HEK293T (cell line): ENCODE data around the gene TUBG2.

Source experiments
- CTCF ChIA-PET: fragments of 350-600 bp; formaldehyde crosslinking; extraction: SDS; loops from one replicate; lab custom pipeline; 2021; ENCODE audit warnings: antibody characterized with exemption, inconsistent platforms; lab: Yijun Ruan, JAX
- POLR2A ChIA-PET: fragments of 350-600 bp; formaldehyde crosslinking; extraction: SDS; loops from one replicate; lab custom pipeline; 2020; ENCODE audit warnings: antibody characterized with exemption, inconsistent platforms; lab: Yijun Ruan, JAX
- DNase-seq: peaks from one replicate; pipeline ENCODE4 v3.0.0; 2012; ENCODE audit warnings: mixed read lengths; ENCODE audit errors: extremely low spot score
- ARNT ChIP-seq: fragments of 450-650 bp; IDR thresholded peaks from 2 replicates; pipeline ENCODE4 v1.6.1; 2017; ENCODE audit warnings: mild to moderate bottlenecking
- BHLHE40 ChIP-seq: fragments of 450-650 bp; IDR thresholded peaks from 2 replicates; pipeline ENCODE4 v1.6.1; 2016; ENCODE audit warnings: mild to moderate bottlenecking, moderate library complexity, borderline replicate concordance
- CTBP1 ChIP-seq: fragments of 450-650 bp; IDR thresholded peaks from 2 replicates; pipeline ENCODE4 v1.6.1; 2016; ENCODE audit warnings: borderline replicate concordance
- ELF4 ChIP-seq: fragments of 450-650 bp; IDR thresholded peaks from 2 replicates; pipeline ENCODE4 v1.6.1; 2017; ENCODE audit warnings: antibody characterized with exemption
- FOXA1 ChIP-seq: fragments of 450-650 bp; IDR thresholded peaks from 2 replicates; pipeline ENCODE4 v1.6.1; 2016; ENCODE audit warnings: mild to moderate bottlenecking
- FOXK2 ChIP-seq: fragments of 450-650 bp; IDR thresholded peaks from 2 replicates; pipeline ENCODE4 v1.6.1; 2016; ENCODE audit warnings: mild to moderate bottlenecking
- FOXM1 ChIP-seq: fragments of 450-650 bp; IDR thresholded peaks from 2 replicates; pipeline ENCODE4 v1.6.1; 2017; ENCODE audit warnings: mild to moderate bottlenecking, borderline replicate concordance
- HDGF ChIP-seq: fragments of 450-650 bp; IDR thresholded peaks from 2 replicates; pipeline ENCODE4 v1.6.1; 2017; ENCODE audit warnings: antibody characterized with exemption, borderline replicate concordance
- L3MBTL2 ChIP-seq: fragments of 450-650 bp; conservative IDR thresholded peaks from 2 replicates; pipeline ENCODE4 v1.6.1; 2016; ENCODE audit warnings: mild to moderate bottlenecking
- LEF1 ChIP-seq: fragments of 450-650 bp; IDR thresholded peaks from 2 replicates; pipeline ENCODE4 v1.6.1; 2017; ENCODE audit warnings: mild to moderate bottlenecking, borderline replicate concordance
- NFRKB ChIP-seq: fragments of 450-650 bp; IDR thresholded peaks from 2 replicates; pipeline ENCODE4 v1.6.1; 2016; ENCODE audit warnings: mild to moderate bottlenecking, moderate library complexity
- SP1 ChIP-seq: fragments of 450-650 bp; IDR thresholded peaks from 2 replicates; pipeline ENCODE4 v1.6.1; 2017
- SUZ12 ChIP-seq: fragments of 450-650 bp; IDR thresholded peaks from 2 replicates; pipeline ENCODE4 v1.6.1; 2016; ENCODE audit warnings: mild to moderate bottlenecking
- TARDBP ChIP-seq: fragments of 450-650 bp; IDR thresholded peaks from 2 replicates; pipeline ENCODE4 v1.6.1; 2016
- ZNF384 ChIP-seq: fragments of 450-650 bp; IDR thresholded peaks from 2 replicates; pipeline ENCODE4 v1.6.1; 2016
- TF ChIP-seq, protein P1 (sequence below): fragments of 450-650 bp; IDR thresholded peaks from 2 replicates; pipeline ENCODE4 v1.6.1; 2016

TUBG2 gene

DNA sequence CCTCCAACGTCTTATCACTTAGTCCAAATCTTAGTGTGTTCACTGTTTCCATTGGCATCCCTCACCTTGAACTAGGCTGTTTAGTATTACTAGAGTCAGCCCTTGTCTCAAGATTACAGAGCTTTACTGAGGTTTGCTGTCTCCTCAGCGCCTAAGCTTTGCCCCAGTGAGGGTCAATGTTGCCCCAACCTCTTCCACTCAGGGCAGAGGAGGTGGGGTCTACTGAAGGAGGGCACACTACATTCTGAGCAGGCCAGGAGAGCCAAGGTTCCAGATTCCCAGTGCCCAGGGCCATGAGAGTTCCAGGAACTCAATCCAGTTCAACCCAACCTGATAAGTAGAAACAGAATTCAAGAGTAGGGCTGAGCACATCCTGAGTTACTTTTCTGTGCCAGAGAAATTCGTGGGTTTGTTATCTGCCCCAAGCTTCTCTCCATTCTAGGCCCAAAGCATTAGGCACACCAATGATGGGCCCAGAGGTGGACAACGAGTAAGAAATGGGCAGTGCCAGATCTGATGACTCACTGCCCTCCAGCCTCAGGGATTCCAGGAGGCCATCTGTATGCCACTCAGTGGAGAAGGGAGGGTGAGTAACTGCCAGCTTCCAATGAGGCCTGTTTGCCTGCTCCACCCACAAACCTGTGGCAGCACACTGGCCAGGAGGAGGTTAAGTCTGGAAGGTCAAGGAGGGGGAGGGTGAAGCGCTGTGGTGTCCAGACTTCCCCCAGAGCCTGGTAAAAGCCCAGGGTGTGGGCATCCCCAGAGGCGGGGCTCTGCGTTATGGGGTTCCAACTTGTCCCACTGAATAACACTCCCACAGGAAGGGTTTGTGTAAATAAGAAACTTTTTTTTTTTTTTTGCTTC lies 8.2 kb downstream of the TUBG2 start:
- DNase-seq = no peak
- CTCF ChIA-PET = interaction anchor here (0.6 to 1.1 kb wide), 2 partner anchors 9 to 50 kb away, joined by 3 read pairs; no protein-coding TSS in a partner anchor
- TF ChIP-seq NFRKB = no peak
- TF ChIP-seq ZNF384 = no peak
- no peak for TF ChIP-seq SUZ12
- no peak for TF ChIP-seq HDGF
- TF ChIP-seq FOXM1 = no peak
- TF ChIP-seq L3MBTL2 = no peak
- TF ChIP-seq CTBP1 = no peak
- TF ChIP-seq FOXA1 = no peak
- TF ChIP-seq SP1 = no peak
- TF ChIP-seq BHLHE40 = no peak
- no peak for TF ChIP-seq TARDBP
- TF ChIP-seq ARNT = no peak
- TF ChIP-seq, protein P1, sequence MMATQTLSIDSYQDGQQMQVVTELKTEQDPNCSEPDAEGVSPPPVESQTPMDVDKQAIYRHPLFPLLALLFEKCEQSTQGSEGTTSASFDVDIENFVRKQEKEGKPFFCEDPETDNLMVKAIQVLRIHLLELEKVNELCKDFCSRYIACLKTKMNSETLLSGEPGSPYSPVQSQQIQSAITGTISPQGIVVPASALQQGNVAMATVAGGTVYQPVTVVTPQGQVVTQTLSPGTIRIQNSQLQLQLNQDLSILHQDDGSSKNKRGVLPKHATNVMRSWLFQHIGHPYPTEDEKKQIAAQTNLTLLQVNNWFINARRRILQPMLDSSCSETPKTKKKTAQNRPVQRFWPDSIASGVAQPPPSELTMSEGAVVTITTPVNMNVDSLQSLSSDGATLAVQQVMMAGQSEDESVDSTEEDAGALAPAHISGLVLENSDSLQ = no peak
- no peak for TF ChIP-seq ELF4
- no peak for TF ChIP-seq LEF1
- TF ChIP-seq FOXK2 = no peak
- POLR2A ChIA-PET = interaction anchor here (1.2 to 4.0 kb wide), 6 partner anchors 8 to 59 kb away, joined by 3 to 22 read pairs (median 6); partner anchors contain the start of genes RETREG3, TUBG1 and TUBG2

DNA sequence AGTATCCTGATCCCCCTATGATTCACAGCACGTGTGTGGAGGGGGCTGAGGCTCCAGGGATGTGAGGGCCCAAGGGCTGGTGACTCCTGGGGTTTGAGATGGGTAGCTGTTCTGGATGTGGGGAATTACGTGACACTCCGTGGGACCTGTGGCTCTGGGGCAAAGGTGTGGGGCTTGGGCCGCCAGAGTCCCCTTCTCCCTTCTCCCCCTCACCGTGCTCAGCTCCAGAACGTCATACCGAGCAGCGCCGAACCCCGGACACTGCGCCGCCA lies 10.6 kb downstream of the TUBG2 start:
- ChIA-PET POLR2A (interaction anchor here (0.9 to 4.0 kb wide), 4 partner anchors 9 to 60 kb away, joined by 3 to 22 read pairs (median 4); partner anchors contain the start of genes RETREG3, TUBG1 and TUBG2), CTCF (interaction anchor here (0.6 to 0.9 kb wide), 2 partner anchors 9 to 11 kb away, joined by 3 to 4 read pairs; no protein-coding TSS in a partner anchor)
- DNase-seq = no peak
- no peak for TF ChIP-seq L3MBTL2

DNA sequence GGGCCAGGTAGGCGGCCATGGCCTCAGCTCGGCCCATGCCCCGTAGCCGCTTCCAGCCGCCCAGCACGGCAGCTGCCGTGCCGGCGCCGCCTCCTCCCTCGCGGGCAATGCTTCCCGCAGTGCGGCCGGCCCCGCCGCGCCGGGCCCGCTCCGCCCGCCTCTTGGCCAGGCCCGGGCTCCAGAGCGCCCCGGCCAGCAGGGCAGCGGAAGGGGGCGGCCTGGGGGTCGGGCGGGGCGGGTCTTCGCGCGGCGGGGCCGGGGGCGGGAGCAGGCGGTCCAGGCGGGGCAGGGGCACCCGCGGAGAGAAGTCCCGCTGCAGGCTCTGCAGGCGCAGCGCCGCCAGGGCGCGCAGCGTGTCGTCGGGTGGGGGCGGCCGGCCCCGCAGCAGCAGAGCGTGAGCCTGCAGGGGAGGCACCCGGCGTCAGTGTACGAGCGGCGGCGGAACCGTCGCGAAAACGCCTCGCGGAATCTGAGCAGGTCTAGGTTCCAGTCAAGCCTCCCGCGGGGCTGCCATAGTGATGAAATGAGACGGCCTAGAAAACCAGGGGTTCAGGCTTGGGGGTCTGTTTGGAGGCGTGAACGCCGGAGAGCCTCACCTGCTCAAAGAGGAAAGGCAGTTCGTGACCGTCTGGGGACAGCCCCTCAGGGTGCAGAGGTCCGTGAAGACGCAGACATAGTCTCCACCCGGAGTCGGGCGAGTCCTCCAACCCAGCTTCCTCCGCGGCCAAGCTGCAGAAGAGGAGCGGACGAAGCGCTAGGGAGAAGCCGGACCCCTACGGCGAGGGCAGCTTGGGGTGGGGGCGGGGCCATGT lies 11.1 kb downstream of the TUBG2 start:
- DNase-seq = no peak
- CTCF ChIA-PET = interaction anchor here (0.9 kb wide), 1 partner anchor 11 kb away, joined by 3 read pairs; no protein-coding TSS in a partner anchor
- TF ChIP-seq L3MBTL2 = no peak
- no peak for TF ChIP-seq FOXM1
- TF ChIP-seq HDGF = no peak
- TF ChIP-seq SUZ12 = no peak
- no peak for TF ChIP-seq TARDBP
- no peak for TF ChIP-seq FOXA1
- TF ChIP-seq ZNF384 = no peak
- TF ChIP-seq BHLHE40 = no peak
- TF ChIP-seq ELF4 = no peak
- TF ChIP-seq NFRKB = no peak
- no peak for TF ChIP-seq SP1
- POLR2A ChIA-PET = interaction anchor here (1.4 to 4.0 kb wide), 3 partner anchors 11 to 61 kb away, joined by 4 to 22 read pairs (median 9); partner anchors contain the start of genes RETREG3, TUBG1 and TUBG2

DNA sequence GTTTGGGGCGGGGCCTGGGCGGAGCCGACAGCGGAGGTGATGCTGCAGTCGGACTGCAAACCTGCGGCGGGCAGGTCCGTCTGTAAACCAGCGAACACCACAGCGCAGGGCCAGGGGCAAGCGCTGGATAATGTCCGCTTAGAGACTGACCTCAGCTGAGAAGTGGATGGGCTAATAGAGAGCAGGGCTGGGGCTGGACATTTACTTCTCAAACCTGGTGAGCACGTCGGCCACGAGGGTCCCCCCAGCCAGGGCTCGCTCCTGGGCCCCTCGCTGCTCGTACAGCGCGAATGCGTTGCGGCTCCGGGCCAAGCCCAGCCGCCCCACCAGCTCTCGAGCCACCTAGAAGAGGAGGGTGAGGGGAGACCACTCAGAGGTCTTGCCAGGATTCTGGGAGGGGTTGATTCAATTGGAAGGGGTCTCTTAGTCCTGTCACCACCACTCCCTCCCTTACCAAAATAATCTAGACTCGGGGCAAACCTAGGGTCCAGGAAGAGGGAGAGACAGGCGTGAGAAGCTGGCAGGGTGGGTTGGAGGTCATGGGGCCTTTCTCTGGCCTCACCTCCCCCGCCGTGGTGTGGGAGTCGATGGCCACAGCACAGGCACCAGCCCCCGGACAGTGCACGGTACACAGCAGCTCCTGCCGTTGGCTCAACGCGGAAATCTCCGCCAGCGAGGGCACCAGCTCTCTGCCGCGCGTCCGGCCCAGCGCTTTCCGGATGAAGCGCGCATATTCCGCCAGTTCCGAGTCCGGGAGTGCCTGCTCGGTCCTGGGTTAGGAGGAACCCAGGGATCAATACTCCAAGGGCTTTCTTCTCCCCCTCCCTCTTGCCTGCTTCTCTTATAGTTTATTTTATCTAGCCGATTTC lies 11.9 kb downstream of the TUBG2 start:
- no peak for TF ChIP-seq HDGF
- TF ChIP-seq ARNT = no peak
- no peak for TF ChIP-seq SUZ12
- TF ChIP-seq ZNF384 = no peak
- TF ChIP-seq SP1 = no peak
- no peak for TF ChIP-seq BHLHE40
- TF ChIP-seq L3MBTL2 = no peak
- no peak for TF ChIP-seq FOXA1
- no peak for TF ChIP-seq LEF1
- TF ChIP-seq FOXM1 = no peak
- TF ChIP-seq CTBP1 = no peak
- TF ChIP-seq, protein P1 = no peak
- no peak for TF ChIP-seq FOXK2
- TF ChIP-seq TARDBP = no peak
- TF ChIP-seq NFRKB = no peak
- no peak for TF ChIP-seq ELF4
- ChIA-PET CTCF (interaction anchor here (0.6 to 1.1 kb wide), 2 partner anchors 73 to 93 kb away, joined by 3 to 5 read pairs; no protein-coding TSS in a partner anchor), POLR2A (interaction anchor here (1.4 to 4.0 kb wide), 4 partner anchors 10 to 93 kb away, joined by 7 to 22 read pairs (median 10); partner anchors contain the start of genes PSMC3IP, RETREG3, TUBG1 and TUBG2)
- no peak for DNase-seq

DNA sequence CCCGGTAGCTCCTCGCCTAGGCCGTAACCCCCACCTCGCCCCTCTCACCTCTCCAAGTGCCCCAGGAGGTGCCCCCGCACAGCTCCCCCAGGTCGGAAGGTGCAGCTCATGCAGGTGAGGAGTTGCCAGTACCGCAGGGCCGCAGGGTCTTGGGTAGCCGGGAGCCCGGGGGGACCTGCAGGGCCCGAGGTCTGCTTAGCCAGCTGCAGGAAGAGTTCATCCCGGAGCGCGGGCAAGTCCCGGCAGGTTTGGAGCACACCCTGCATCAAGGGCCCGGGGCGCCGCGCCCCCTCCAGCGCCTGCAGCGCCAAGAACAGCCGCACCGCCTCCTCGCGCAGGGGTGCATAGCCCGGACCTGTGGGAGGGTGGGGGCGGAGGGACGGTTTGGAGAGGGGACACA lies 13.0 kb downstream of the TUBG2 start:
- TF ChIP-seq NFRKB (no peak), FOXA1 (no peak), FOXM1 (no peak), ELF4 (no peak), L3MBTL2 (no peak), LEF1 (no peak), FOXK2 (no peak), BHLHE40 (no peak), ARNT (no peak), ZNF384 (no peak), CTBP1 (no peak), SP1 (no peak), SUZ12 (no peak)
- TF ChIP-seq, protein P1 = no peak
- CTCF ChIA-PET = interaction anchor here (0.6 to 1.1 kb wide), 2 partner anchors 74 to 94 kb away, joined by 3 to 5 read pairs; no protein-coding TSS in a partner anchor

More for the DNA sequence above, 13.0 kb downstream of the TUBG2 start:
- no peak for DNase-seq
- POLR2A ChIA-PET = interaction anchor here (1.2 to 3.3 kb wide), 4 partner anchors 11 to 94 kb away, joined by 4 to 10 read pairs (median 8); partner anchors contain the start of genes PSMC3IP, RETREG3 and TUBG1
